D721Med (cell line): Measurements from ENCODE around the gene SERPINB12.

Experiments
- DNase-seq: peaks from one replicate; pipeline ENCODE4 v3.0.0; 2011; ENCODE audit warnings: low spot score; ENCODE audit not compliant: insufficient read length
- FAIRE-seq: peaks from 2 replicates; lab custom pipeline; 2011; peaks lifted over from hg19 to GRCh38; lab: Jason Lieb, UNC
- TF ChIP-seq, protein P1 (sequence below): IDR thresholded peaks from 2 replicates; pipeline ENCODE4 v1.5.1; 2012; ENCODE audit warnings: mild to moderate bottlenecking, control low read depth; ENCODE audit not compliant: insufficient read depth; ENCODE audit errors: missing control alignments

The SERPINB12 gene

GRCh38 chr18:63542069-63542468, at the start of gene SERPINB12:
Gene SERPINB12 (plus strand): TSS chr18:63542369. CDS start chr18:63556160, 13,791 bp downstream.
- peak; percentile 94 for FAIRE-seq
- DNase-seq, result no peak
- TF ChIP-seq, protein P1, sequence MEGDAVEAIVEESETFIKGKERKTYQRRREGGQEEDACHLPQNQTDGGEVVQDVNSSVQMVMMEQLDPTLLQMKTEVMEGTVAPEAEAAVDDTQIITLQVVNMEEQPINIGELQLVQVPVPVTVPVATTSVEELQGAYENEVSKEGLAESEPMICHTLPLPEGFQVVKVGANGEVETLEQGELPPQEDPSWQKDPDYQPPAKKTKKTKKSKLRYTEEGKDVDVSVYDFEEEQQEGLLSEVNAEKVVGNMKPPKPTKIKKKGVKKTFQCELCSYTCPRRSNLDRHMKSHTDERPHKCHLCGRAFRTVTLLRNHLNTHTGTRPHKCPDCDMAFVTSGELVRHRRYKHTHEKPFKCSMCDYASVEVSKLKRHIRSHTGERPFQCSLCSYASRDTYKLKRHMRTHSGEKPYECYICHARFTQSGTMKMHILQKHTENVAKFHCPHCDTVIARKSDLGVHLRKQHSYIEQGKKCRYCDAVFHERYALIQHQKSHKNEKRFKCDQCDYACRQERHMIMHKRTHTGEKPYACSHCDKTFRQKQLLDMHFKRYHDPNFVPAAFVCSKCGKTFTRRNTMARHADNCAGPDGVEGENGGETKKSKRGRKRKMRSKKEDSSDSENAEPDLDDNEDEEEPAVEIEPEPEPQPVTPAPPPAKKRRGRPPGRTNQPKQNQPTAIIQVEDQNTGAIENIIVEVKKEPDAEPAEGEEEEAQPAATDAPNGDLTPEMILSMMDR, result no peak

- TF ChIP-seq, protein P1, result no peak
- no peak for DNase-seq
- no peak for FAIRE-seq
Observed at GRCh38 chr18:63492851-63493250, 49.3 kb upstream of the SERPINB12 start.

- FAIRE-seq, result no peak
- TF ChIP-seq, protein P1, result no peak
Observed at GRCh38 chr18:63495675-63496074, 46.5 kb upstream of the SERPINB12 start.

GRCh38 chr18:63505566-63506335, 36.4 kb upstream of the SERPINB12 start:
- TF ChIP-seq, protein P1, result peak; percentile 34
- DNase-seq (no peak), FAIRE-seq (peak; percentile 92)

More at GRCh38 chr18:63495675-63496074, 46.5 kb upstream of the SERPINB12 start:
- no peak for DNase-seq

DNA sequence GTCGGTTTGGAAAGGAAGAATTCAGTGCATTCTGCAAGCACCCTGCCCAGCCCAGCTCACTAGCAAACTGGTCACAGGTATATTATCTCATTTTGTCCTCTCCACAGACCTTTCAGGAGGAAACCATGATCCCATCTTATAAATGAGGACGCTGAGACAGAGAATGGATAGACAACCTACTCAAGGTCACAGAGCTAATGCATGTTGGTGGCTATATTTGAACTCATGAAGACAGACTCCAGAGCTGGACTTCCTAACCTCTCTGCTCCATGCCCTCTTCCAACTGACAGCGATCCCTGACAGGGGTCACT, 35.9 kb upstream of the SERPINB12 start:
- DNase-seq, result no peak
- no peak for FAIRE-seq
- TF ChIP-seq, protein P1, result no peak

DNA sequence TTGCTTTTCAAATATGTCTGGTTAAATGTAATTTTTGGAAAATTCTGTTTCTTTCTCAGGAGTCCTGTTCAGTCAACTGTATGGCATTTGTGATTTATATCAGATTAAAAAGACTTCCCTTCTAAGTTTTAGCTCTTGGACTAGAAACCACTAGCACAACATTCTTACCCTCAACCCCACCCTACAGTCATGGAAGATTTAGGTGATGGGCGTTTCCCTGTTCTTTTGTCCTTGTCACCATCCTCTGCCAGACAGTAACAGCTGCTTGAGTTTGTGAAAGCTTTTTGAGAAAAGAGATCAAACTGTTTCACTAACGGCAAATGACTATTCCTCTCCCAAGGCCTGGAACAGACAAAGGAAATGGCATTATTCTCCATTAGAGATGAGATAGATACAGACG, 33.6 kb upstream of the SERPINB12 start:
- TF ChIP-seq, protein P1, result no peak
- DNase-seq, result no peak
- FAIRE-seq, result no peak

- DNase-seq (no peak), FAIRE-seq (peak; percentile 98)
- TF ChIP-seq, protein P1, result peak; percentile 52
Observed at GRCh38 chr18:63511285-63511684, 30.9 kb upstream of the SERPINB12 start.
